Right atrium auricular region (tissue), 2 donors: ENCODE data around the gene ZNF212. TPM values are rescaled to one million over a fixed set of nuclear protein-coding genes. Genes with fewer than 3 reads are reported as not detected.

Experiments
- DNase-seq: peaks from one replicate; pipeline ENCODE4 v3.0.0-alpha.2; 2019; ENCODE audit warnings: low spot score
- H3K27ac ChIP-seq, 2 donors: fragments of 200-600 bp; sonication (generic); 1 replicate in 1 of 2; 2 replicates in 1 of 2; pipeline ENCODE4 v1.5.1; 2016 to 2019
- H3K27me3 ChIP-seq, 2 donors: fragments of 200-600 bp; sonication (generic); one replicate each; pipeline versions ENCODE4 v1.5.1 to v1.6.0; 2017 to 2019
- H3K36me3 ChIP-seq: fragments of 200-600 bp; sonication (generic); one replicate; pipeline ENCODE4 v1.5.1; 2016
- H3K4me1 ChIP-seq, 2 donors: fragments of 200-600 bp; sonication (generic); one replicate each; pipeline versions ENCODE4 v1.5.1 to v1.6.0; 2017 to 2019
- H3K4me3 ChIP-seq, 2 donors: fragments of 200-600 bp; sonication (generic); 1 replicate in 1 of 2; 2 replicates in 1 of 2; pipeline ENCODE4 v1.5.1; 2017 to 2019; ENCODE audit warnings: mild to moderate bottlenecking in 1 of 2, moderate library complexity in 1 of 2
- H3K9me3 ChIP-seq, 2 donors: fragments of 200-600 bp; sonication (generic); one replicate each; pipeline ENCODE4 v1.5.1; 2019
- total RNA-seq, 2 donors: library from RNA; depleted of rRNA; stranded (reverse); fragments of >200 nt; gene quantifications; one replicate each; pipeline ENCODE4 v1.1.0, GENCODE V29; 2016
- TF ChIP-seq, protein P1 (sequence below), 2 donors: fragments of 200-600 bp; sonication (generic); IDR thresholded peaks; one replicate each; pipeline ENCODE4 v1.5.1; 2019; ENCODE audit warnings: antibody characterized with exemption in 2 of 2

ZNF212 gene
- total RNA-seq, 2 donors from 2014 or later, result 2.5 to 3.0 TPM

DNA sequence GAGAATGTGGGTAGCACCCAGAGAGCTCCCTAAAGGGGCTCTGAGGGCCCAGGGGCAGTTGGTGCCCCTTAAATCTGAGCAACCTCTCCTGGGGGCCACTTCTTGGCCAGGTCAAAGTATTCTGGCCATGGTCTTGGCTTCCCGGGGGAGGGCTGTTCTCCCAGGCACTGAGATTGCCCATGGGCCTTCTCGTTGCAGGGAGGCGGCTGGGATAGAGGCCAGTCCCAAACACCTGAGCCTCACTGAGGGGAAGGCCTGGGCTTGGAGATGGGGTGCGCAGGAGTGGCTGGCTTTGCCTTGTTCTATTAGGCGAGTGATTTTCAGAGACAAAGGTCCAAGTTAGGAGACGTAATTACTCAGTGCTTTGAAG is 56.0 kb downstream of the ZNF212 start:
- DNase-seq, result no peak

DNA sequence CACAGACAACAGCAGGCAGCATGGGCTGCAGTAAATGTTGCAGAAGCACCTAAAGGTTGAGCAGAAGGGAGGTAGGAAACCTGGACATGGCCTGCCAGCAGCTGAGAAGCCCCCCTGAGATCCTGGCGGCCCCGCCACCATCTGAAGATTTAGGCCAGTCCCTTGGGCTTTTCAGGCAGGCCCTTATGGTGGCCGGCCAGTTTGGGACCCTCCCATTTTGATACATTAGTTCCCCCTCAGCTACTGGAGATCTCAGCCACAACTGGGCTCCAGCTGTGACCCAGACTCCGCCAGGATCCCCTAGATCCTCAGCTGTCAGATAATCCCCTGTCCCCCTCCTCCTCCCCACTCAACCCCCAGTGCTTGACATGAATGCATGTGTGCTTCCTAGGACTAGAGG is 56.9 kb downstream of the ZNF212 start:
- TF ChIP-seq, protein P1, sequence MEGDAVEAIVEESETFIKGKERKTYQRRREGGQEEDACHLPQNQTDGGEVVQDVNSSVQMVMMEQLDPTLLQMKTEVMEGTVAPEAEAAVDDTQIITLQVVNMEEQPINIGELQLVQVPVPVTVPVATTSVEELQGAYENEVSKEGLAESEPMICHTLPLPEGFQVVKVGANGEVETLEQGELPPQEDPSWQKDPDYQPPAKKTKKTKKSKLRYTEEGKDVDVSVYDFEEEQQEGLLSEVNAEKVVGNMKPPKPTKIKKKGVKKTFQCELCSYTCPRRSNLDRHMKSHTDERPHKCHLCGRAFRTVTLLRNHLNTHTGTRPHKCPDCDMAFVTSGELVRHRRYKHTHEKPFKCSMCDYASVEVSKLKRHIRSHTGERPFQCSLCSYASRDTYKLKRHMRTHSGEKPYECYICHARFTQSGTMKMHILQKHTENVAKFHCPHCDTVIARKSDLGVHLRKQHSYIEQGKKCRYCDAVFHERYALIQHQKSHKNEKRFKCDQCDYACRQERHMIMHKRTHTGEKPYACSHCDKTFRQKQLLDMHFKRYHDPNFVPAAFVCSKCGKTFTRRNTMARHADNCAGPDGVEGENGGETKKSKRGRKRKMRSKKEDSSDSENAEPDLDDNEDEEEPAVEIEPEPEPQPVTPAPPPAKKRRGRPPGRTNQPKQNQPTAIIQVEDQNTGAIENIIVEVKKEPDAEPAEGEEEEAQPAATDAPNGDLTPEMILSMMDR (IDR thresholded peaks at IDR 0.05), result no peak
- DNase-seq, result no peak
- peaks cover 8% of the 10 kb centered on the region for H3K36me3 ChIP-seq

More for the DNA sequence above, 56.0 kb downstream of the ZNF212 start:
- Histone ChIP-seq H3K4me3 (no peak overlapping the region), H3K4me1 (no peaks in the 10 kb centered on the region), H3K9me3 (no peaks in the 10 kb centered on the region), H3K36me3 (peaks cover 8% of the 10 kb centered on the region), H3K27me3 (no peaks in the 10 kb centered on the region), H3K27ac (no peak overlapping the region)
- TF ChIP-seq, protein P1 (IDR thresholded peaks at IDR 0.05), result no peak

DNA sequence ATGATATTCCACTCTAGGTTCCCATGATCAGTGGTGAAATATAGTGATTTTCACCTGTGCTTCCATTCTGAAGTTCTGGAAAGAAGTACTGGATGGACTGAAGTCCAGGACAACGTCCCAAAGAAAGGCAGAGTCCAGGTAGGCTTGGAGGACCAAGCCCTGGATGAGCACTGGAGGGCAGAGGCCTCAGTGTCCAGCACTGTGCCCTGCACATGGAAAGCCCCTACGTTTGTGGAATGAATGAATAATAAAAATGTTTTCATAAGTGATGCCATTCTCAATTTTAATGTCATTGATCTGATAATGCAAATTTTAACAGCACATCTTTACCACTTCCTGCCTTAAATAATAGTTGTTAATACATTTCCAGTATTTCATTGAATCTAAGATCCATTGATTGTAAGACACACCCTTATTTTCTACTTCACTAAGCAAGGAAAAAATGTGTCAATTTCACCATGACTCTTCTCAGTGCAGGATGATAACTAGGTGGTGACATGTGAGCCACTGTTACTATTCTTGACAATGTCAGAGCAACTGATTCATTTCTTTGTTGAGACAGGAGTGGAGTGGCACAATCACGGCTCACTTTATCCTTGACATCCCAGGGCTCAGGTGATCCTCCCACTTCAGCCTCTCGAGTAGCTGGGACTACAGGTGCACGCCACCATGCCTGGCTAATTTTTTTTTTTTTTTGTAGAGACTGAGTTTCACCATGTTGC is 57.7 kb downstream of the ZNF212 start:
- no peak for DNase-seq
- TF ChIP-seq, protein P1 (IDR thresholded peaks at IDR 0.05), result no peak
- H3K4me3 ChIP-seq, result no peak overlapping the region
- H3K27me3 ChIP-seq, result no peaks in the 10 kb centered on the region
- no peaks in the 10 kb centered on the region for H3K9me3 ChIP-seq
- H3K36me3 ChIP-seq, result peaks cover 8% of the 10 kb centered on the region
- H3K27ac ChIP-seq, result no peak overlapping the region
- no peaks in the 10 kb centered on the region for H3K4me1 ChIP-seq

More for the DNA sequence above, 56.9 kb downstream of the ZNF212 start:
- H3K27ac ChIP-seq, result no peak overlapping the region
- no peak overlapping the region for H3K4me3 ChIP-seq
- no peaks in the 10 kb centered on the region for H3K4me1 ChIP-seq
- H3K27me3 ChIP-seq, result no peaks in the 10 kb centered on the region
- no peaks in the 10 kb centered on the region for H3K9me3 ChIP-seq

DNA sequence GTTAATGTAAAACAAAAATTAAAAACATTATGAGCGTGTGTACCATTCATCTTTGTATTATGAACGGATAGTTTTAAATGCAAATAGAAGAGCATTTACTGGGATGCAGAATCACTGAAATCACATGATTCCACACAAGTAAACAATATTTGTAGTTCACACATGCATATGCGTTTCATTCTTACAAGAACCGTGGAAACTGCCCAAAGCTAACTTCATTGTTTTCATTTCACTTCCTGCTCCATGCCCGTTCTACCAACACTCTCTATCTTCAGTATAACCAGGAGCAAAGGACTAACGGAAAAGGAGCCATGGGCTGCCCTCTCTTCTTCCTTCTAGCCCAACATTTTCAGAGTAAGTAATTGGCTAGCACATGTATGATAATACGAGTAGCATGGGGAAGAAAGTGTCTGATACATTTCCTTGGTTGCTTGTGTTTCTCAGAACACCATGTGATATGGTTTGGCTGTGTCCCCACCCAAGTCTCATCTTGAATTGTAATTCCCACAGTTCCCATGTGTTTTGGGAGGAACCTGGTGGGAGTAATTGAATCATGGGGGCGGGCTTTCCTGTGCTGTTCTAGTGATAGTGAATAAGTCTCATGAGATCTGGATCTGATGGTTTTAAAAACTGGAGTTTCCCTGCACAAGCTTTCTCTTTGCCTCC is 61.3 kb downstream of the ZNF212 start:
- Histone ChIP-seq H3K4me1 (no peaks in the 10 kb centered on the region), H3K27ac (no peak overlapping the region), H3K4me3 (no peak overlapping the region), H3K36me3 (no peaks in the 10 kb centered on the region), H3K27me3 (no peaks in the 10 kb centered on the region), H3K9me3 (no peaks in the 10 kb centered on the region)
- no peak for DNase-seq
- TF ChIP-seq, protein P1 (IDR thresholded peaks at IDR 0.05), result no peak

DNA sequence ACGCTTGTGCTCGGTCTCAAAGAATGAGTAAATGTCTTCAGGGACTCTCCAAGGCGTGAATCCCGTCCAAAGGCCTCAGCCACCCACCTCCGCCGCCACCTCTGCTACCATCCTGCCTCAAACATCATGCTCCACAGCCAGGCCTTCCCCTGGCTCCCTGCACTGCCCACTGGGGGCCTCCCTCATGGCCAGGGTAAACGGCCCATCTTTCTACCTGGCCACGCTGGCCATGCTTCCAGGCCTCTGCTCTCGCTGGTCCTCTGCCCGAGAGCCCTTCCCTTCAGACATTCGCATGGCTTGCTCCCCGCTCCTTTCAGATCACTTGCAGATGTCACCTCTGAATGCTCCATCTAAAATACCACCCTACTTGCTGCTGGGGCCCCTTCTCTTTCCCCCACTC is 62.8 kb downstream of the ZNF212 start:
- no peaks in the 10 kb centered on the region for H3K36me3 ChIP-seq
- H3K27ac ChIP-seq, result no peak overlapping the region
- no peak overlapping the region for H3K4me3 ChIP-seq
- H3K9me3 ChIP-seq, result no peaks in the 10 kb centered on the region
- TF ChIP-seq, protein P1 (IDR thresholded peaks at IDR 0.05), result no peak
- no peaks in the 10 kb centered on the region for H3K4me1 ChIP-seq
- H3K27me3 ChIP-seq, result no peaks in the 10 kb centered on the region
- DNase-seq, result peak; percentile 48
